ENCODE results near the gene BAIAP2L2. TPM values are rescaled to one million over a fixed set of nuclear protein-coding genes. Genes with fewer than 3 reads are reported as not detected.

The BAIAP2L2 gene
- total RNA-seq, 4 donors from 2014 or later = 0.50 to 1.7 (median 1.1) TPM

DNA sequence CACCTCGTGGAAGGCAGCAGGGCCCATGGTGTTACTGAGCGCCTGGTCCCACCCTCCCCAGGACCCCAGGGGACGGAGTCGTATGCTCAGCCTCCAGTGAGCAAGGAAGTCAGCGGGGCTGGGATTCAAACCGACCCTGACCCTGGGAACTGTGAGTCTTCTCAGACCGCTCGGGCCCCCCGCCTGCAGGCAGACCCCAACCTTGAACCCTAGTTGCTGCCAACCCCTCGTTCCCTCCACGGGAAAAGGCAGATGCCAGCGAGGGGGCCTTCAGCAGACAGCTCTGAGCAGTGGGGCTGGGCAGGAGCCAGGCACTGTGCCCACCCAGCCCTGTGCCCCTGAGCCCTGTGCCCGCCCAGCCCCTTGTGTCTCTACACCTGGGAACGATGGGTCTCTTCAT lies 32.9 kb downstream of the BAIAP2L2 start:
- peaks cover 10 to 21% of the 10 kb centered on the region in 2 donors for H3K4me1 ChIP-seq
- H3K27me3 ChIP-seq = peaks cover 4% of the 10 kb centered on the region
- no peak overlapping the region for H3K27ac ChIP-seq
- intact Hi-C loops (cut with DNase I) = no loop called here
- H3K9me3 ChIP-seq = no peaks in the 10 kb centered on the region
- DNase-seq = no peak
- 68 to 83% methylated on average over 3 to 12 of the region's 14 CpGs for WGBS, 2 donors
- H3K36me3 ChIP-seq = peaks cover 22 to 30% of the 10 kb centered on the region in 2 donors
- no peak overlapping the region for H3K4me3 ChIP-seq (replicated peaks in 1 of 3)
- TF ChIP-seq, protein P1, sequence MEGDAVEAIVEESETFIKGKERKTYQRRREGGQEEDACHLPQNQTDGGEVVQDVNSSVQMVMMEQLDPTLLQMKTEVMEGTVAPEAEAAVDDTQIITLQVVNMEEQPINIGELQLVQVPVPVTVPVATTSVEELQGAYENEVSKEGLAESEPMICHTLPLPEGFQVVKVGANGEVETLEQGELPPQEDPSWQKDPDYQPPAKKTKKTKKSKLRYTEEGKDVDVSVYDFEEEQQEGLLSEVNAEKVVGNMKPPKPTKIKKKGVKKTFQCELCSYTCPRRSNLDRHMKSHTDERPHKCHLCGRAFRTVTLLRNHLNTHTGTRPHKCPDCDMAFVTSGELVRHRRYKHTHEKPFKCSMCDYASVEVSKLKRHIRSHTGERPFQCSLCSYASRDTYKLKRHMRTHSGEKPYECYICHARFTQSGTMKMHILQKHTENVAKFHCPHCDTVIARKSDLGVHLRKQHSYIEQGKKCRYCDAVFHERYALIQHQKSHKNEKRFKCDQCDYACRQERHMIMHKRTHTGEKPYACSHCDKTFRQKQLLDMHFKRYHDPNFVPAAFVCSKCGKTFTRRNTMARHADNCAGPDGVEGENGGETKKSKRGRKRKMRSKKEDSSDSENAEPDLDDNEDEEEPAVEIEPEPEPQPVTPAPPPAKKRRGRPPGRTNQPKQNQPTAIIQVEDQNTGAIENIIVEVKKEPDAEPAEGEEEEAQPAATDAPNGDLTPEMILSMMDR (IDR thresholded peaks at IDR 0.05) = no peak
- TF ChIP-seq POLR2A (IDR thresholded peaks at IDR 0.05) = no peak

DNA sequence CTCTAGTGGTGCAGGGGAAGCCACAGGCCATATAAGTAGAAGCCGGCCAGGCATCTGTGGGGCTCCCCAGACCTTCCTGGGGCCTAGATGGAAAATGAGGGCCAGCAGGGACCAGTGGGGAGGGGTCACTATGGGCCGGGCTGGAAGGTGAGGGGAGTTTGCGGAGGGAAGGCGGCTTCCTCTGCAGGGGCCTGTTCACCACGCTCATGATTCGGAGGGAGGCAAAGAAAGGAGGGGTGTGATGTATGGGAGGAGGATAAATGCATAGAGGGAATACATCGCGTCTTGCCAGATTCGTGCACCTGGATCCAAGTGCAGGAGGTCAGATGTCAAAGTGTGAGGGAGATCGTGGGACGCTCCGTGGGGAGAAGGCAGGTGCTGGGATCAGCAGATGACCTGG lies 33.4 kb downstream of the BAIAP2L2 start:
- DNase-seq = no peak
- peaks cover 7 to 16% of the 10 kb centered on the region in 2 donors for H3K4me1 ChIP-seq
- no peaks in the 10 kb centered on the region for H3K27me3 ChIP-seq
- no peak overlapping the region for H3K4me3 ChIP-seq (replicated peaks in 1 of 3)
- no peak for TF ChIP-seq POLR2A (IDR thresholded peaks at IDR 0.05)
- TF ChIP-seq, protein P1 (IDR thresholded peaks at IDR 0.05) = no peak
- H3K27ac ChIP-seq = no peak overlapping the region
- H3K36me3 ChIP-seq = peaks cover 27 to 35% of the 10 kb centered on the region in 2 donors
- no peaks in the 10 kb centered on the region for H3K9me3 ChIP-seq
- WGBS, 2 donors = 90 to 95% methylated on average over 12 of the region's 12 CpGs
- intact Hi-C loops (cut with DNase I) = no loop called here

DNA sequence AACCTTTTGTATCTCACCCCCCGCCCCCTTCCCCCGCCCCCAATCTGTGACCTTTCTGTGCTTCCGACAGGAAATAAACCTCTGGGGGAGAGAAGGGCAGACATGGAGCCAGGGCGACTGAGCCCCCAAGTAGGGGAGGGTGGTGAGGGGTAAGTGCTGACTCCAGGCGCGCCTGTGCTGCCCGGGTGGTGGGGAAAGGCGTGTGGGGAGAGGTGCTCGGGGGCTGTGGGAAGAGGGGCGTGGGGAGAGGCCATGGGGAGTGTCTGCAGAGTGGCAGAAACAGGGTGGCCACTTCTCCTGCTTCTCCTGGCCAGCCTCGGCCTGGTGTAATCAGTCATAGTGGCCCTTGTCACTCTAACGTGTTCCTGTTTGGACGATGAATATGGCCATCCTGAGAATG lies 34.5 kb downstream of the BAIAP2L2 start:
- no peak for DNase-seq
- H3K9me3 ChIP-seq = no peaks in the 10 kb centered on the region
- no peaks in the 10 kb centered on the region for H3K27me3 ChIP-seq
- peaks cover 35 to 44% of the 10 kb centered on the region in 2 donors for H3K36me3 ChIP-seq
- H3K4me1 ChIP-seq = peaks cover 0 to 5% of the 10 kb centered on the region in 2 donors
- no peak overlapping the region for H3K27ac ChIP-seq
- TF ChIP-seq, protein P1 (IDR thresholded peaks at IDR 0.05) = no peak
- no peak for TF ChIP-seq POLR2A (IDR thresholded peaks at IDR 0.05)
- WGBS, 2 donors = 89% methylated on average over 11 to 13 of the region's 13 CpGs
- no peak overlapping the region for H3K4me3 ChIP-seq (replicated peaks in 1 of 3)
- intact Hi-C loops (cut with DNase I) = no loop called here

DNA sequence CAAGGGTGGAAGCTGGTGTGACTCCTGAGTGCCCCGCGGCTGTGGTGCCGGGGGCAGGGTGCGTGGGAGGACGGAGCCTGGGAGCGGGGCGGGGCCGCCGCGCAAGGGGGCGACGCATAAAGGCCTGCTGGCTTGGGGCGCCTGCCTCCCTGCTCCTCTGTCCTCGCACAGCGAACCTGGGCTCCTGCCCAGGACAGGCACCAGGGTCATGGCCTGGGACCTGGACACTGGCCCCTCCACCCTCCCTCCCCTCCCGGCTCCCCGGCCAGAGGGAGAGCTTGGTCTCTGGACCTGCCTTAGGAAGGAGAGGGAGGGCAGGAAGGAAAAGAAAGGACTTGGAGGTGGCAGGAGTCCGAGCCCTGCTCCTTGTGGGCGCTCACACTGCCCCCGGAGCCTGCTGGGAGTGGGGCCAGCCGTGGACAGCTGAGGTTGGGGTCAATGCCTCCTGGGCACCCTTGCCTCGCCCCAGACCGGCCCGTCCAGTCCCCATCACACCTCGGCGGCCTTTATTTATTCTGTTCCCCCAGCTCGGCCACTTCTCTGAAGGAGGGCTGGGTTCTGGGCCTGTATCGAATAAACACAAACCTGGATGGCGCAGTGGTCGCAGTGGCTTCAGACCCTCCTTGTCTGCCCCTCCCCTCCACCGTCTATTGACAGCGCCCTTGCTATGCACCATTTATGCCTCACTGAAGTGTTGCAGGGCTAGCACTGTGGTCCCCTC lies 35.2 kb downstream of the BAIAP2L2 start:
- H3K36me3 ChIP-seq = peaks cover 38 to 44% of the 10 kb centered on the region in 2 donors
- no peak overlapping the region for H3K4me3 ChIP-seq (replicated peaks in 1 of 3)
- no peak for DNase-seq
- H3K4me1 ChIP-seq = no peaks in the 10 kb centered on the region
- no peaks in the 10 kb centered on the region for H3K27me3 ChIP-seq
- H3K27ac ChIP-seq = no peak overlapping the region
- 82 to 93% methylated on average over 28 of the region's 32 CpGs for WGBS, 2 donors
- H3K9me3 ChIP-seq = no peaks in the 10 kb centered on the region
- TF ChIP-seq, protein P1 (IDR thresholded peaks at IDR 0.05) = no peak
- TF ChIP-seq POLR2A (IDR thresholded peaks at IDR 0.05) = no peak
- intact Hi-C loops (cut with DNase I) = no loop called here
